ENCODE data around the gene PLS3.

- TF ChIP-seq CTCF (IDR thresholded peaks at IDR 0.05), result no peak
- TF ChIP-seq POLR2A (IDR thresholded peaks at IDR 0.05), result no peak
These were observed 18.9 kb downstream of the PLS3 start for GRCh38 chrX:115579786-115580294.
